Fibroblast of peridontal ligament (primary cell): ENCODE results near the gene DSE.

Experiments used
- DNase-seq: peaks from one replicate; pipeline ENCODE4 v3.0.0-alpha.2; 2010; ENCODE audit errors: extremely low read depth

The DSE gene

GRCh38 chr6:116386581-116387299 is 16.0 kb downstream of the DSE start:
- peak; percentile 90 for DNase-seq

DNA sequence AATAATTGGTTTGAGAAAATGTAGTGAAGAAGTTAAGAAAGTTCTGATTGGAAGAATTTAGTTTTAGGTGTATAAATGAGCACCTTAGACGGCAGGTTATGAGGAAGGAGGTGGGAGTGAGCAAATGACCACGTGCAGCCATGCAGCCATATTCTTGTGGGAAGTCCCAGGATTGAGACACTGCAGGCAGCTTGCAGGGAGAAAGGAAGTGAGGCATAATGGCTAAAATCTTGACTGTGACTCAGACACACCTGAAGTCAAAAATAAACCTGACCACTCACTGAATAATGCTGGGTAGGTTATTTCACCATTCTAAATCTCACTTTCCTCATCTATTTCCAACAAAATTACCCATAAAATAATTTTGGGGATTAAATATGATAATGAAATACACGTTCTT is 16.6 kb downstream of the DSE start:
- no peak for DNase-seq

GRCh38 chr6:116388924-116389323 is 18.2 kb downstream of the DSE start:
- DNase-seq, result no peak

DNA sequence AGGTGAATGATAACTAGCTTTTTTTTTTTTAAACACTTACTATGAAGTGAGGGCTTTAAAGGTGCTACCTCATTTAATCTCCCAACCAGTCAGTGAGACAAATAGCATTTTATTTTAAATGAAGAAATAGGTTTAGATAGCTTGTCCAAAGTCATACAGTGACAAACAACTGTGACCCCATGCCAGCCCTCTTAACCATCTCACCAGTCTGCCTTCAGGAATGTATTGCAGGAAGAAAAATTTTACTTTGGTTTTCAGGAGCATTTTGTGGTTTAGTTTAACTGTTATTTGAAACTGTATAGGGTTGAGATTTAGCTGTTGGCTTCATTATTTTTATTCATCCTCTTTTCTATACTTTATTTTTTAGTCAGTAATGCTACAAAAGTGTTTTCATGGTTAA is 18.6 kb downstream of the DSE start:
- peak; percentile 17 for DNase-seq

DNA sequence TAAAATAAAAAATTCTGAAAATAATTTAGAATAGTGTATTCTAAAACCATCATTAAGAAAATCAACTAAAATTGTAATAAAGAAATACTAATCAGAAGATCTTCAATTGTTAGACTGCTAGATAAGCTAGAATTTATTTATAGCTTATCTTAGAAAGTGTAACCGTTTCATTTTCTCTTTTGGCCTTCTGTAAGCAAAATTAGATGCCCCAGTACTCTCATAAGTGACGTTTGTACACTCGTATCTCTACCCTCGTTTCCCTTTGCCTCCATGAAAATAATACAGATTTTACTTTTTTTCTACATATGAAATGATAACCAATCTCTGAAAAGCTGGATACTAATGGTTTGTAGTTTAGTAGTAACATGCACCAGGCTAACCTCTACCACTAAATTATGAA is 19.8 kb downstream of the DSE start:
- DNase-seq, result no peak

DNA sequence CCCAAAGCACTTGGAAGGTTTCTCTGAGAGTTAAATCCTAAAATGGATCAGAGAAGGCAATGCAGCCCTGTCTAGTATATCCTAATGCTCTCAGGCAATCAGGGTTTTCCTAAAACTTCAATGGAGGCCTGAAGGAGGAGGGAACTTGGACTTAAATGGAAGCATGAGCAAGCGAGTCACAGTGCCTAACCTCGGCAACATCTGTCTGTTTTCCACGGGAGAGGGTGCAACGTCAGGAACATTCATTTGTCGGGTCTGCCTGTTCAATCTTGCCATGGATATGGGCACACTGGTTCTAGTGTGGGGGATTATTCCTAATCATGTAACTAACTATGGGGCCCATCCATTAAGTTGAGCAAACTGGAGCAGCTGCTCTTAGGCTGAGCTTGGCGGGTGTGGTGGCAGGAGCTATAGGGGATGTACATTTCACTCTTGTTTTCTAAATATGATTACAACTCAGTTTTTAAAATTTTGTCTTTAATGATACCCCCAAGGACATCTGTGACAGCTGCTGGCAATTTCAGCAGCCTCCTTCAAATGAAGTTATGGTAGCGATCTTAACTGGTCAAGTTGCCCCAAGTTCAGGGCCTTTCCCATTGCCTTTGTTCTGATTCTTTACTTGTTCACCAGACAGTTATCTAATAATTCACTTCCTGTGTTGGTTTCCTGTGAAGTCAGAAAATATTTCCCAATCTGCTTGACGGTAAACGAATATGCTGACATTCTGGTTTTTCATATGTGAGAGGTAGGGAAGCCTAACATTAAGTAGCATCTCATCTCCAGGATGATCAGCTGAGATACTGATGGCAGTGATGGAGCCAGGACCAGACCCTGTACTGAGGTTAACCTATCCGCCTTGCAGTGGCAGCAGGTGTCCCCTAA is 21.6 kb downstream of the DSE start:
- no peak for DNase-seq

DNA sequence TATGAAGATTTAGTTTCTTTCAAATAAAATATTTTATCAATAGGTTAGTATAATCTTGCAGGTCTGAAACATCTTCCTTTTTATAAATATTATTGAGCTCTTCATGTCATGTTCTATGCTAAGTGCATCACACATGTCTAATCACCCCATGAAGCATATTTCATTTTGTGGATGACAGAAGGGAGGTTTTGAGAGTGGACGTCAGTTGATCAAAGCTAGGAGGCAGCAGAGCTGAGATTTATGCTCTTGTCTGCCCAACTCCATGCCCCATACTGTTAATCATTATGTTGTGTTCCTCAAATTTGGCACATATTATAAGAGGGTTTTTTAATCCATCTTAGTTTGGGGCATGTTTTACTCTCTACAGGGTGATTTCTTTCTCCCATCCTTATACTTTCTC is 22.7 kb downstream of the DSE start:
- peak; percentile 16 for DNase-seq

DNA sequence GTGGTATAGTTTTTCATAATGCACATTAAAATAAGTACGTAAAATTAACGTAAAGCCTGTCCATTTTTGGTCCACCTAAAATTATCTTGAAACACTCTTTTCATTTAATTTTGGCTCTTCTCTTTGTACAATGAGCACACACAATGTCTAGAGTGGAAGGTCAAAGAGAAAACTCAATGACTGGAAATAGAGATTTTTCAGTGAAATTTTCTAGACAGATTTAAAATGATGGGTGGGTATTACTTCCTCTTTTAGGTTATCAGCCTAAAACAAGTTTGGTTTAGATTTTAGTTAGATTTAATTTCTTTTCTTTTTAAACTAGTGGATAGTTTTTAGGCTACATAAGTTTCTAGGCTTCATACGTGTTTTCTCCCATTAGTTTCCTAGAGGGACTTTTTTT is 24.9 kb downstream of the DSE start:
- DNase-seq, result no peak

DNA sequence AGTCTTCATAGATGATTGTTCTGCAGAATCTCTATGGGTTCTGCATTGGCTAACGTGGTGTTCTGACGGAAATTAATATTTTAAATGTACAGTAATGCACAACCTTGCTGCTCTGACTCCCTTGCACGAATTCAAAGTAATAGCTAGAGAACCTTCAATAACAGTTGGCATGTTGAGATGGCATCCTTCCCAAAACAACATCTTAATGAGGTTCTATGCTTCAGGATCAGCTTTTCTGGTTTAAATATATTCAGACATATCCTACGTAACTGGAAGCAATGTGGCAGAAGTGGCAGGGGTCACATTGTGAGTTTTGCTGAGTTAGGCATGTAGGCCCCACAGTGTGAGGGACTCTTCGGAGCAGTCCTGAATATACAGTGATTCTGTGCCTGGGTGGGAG is 25.7 kb downstream of the DSE start:
- DNase-seq, result peak; percentile 17

DNA sequence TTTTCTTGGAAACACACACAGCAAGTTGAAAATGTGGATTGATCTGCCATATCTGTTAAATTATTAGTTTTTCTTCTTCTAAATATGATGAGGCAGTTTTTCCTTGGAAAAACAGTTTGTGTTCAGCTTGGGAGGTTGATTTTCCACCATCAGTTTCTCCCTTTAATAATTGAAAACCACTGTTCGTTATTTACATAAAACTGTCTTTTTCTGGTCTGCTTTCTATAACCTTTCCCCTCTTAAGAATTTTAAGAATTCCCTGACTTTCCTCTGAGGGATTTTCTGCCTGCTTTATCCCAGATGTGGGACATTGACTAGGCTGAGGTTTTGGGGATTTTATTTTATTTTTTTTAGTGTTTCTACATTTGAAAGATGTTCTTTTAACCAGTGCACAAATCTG is 27.2 kb downstream of the DSE start:
- peak; percentile 87 for DNase-seq

DNA sequence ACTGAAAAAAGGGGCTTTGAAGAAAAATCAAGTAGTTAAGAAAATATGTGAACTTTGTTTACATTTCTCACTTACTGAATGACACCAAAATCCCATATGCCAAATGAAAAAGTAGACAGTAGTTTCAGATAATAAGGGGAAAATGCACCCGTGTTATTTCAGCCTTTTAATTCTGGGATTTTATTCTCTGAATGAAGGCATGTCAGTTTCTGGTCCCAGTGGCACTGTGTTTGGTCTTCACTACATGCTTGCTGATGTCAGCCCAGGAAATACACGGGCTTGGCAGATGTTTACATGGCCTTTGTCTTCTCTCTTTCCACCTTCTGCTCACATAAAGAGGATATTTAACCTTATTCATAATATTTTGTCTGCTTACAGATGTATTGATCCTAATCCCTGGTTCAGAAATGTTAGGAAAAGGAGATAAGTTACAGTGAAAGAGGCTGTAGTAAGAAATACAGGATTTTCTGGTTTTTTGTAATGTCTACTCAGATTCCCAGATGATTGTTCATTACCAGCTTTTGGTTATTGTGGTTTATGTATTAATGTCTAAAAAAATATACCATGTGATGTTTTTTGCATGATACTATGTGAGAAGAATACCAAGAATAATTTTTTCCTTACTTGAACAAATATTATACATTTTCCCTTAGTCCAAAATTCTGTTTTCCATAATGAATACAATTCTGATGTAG is 27.7 kb downstream of the DSE start:
- DNase-seq, result peak; percentile 79

- DNase-seq, result no peak
Measured at GRCh38 chr6:116399287-116399686, 28.5 kb downstream of the DSE start.

GRCh38 chr6:116400328-116400727 is 29.6 kb downstream of the DSE start:
- DNase-seq, result peak; percentile 51

GRCh38 chr6:116402108-116402937 is 31.6 kb downstream of the DSE start:
- peak; percentile 17 for DNase-seq

DNA sequence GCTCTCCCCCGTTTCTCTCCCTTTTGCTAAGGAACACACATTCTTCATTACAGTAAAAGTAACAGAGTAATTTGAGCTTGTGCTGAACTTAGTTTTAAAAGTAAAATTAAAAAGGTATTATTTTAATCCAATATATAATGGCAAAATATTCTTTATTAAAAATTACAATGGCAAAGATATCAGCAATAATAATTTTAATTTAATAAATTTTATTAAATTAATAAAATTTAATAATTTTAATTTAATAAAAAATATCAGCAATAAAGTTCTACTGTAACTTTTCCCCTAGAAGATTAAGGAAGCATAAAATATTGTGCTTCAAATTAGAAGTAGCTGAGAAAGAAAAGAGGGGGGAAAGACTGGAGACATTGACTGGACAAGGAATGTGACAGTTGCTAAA is 32.5 kb downstream of the DSE start:
- DNase-seq, result no peak

- DNase-seq, result peak; percentile 53
Measured at GRCh38 chr6:116404696-116405095, 33.9 kb downstream of the DSE start.

- DNase-seq, result peak; percentile 88
Measured at GRCh38 chr6:116405138-116405537, 34.4 kb downstream of the DSE start.

GRCh38 chr6:116405652-116406356 is 35.1 kb downstream of the DSE start:
- DNase-seq, result peak; percentile 74

- DNase-seq, result peak; percentile 84
Measured at GRCh38 chr6:116406678-116407345, 36.1 kb downstream of the DSE start.

DNA sequence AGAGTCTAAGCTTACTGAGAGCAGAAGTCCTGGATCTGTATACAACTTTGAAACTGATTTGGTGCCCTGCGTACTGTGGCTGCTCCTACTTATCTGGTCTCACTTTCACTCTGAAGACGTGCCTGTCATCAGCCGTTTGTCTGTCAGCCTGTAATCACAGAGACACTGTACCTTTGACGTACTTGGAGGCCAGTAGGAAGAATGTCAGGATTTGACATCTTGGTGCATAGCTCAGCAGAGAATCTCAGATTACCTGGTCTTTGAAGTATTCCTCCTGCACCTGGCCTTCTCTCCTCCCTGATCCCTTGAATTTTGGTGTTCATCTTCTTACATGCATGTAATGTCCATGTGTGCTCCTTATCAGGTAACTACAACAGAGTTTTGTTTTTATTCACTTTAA is 37.7 kb downstream of the DSE start:
- no peak for DNase-seq
